ENCODE measurements around the gene PACC1.

GRCh38 chr1:212442408-212442807, 27.7 kb upstream of the PACC1 start:
- TF ChIP-seq POLR2A (IDR thresholded peaks at IDR 0.05): no peak
- no peak for TF ChIP-seq CTCF (IDR thresholded peaks at IDR 0.05 in 8 of 11, conservative IDR thresholded peaks at IDR 0.05 in 3 of 11)
